ENCODE data around the gene NAALADL2.

NAALADL2 gene

DNA sequence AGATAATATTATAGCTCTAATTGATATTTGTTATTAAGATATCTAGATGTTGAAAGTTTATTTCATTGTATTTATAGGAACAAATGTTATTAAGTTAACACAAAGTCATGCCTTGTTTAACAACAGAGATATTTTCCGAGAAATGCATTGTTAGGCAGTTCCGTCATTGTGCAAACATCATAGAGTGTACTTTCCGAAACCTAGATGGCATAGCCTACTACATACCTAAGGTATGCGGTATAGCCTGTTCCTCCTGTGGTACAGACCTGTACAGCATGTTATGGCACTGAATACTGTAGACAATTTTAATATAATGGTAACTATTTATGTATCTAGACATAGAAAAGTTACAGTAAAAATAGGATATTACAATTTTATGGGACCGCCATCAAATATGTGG is 114.3 kb downstream of the NAALADL2 start:
- DNase-seq (ENCODE audit: low spot score), result no peak

- no peak for DNase-seq (ENCODE audit: low spot score)
These were observed 127.6 kb downstream of the NAALADL2 start for GRCh38 chr3:174986685-174987084.

DNA sequence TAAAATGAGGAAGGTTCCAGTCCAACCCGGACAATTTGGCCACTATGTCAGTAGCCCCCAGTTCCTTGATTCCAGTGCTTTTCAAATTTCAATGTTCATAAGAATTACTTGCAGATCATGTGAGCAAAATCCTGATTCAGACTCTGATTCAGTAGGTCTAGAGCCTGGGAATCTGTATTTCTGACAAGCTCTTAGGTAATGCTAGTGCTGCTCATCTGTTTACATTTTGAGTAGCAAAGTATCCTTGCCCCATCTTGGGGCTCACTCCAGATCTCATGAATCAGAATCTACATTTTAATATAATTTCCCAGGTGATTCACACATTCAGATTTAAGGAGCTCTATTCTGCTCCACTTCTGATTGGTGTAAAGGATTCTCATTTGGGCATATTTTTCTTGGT is 142.0 kb downstream of the NAALADL2 start:
- DNase-seq (ENCODE audit: low spot score), result no peak

- DNase-seq (ENCODE audit: low spot score), result peak; percentile 17
These were observed 143.6 kb downstream of the NAALADL2 start for GRCh38 chr3:175002732-175003143.

- no peak for DNase-seq (ENCODE audit: low spot score)
These were observed 144.5 kb downstream of the NAALADL2 start for GRCh38 chr3:175003590-175003989.

DNA sequence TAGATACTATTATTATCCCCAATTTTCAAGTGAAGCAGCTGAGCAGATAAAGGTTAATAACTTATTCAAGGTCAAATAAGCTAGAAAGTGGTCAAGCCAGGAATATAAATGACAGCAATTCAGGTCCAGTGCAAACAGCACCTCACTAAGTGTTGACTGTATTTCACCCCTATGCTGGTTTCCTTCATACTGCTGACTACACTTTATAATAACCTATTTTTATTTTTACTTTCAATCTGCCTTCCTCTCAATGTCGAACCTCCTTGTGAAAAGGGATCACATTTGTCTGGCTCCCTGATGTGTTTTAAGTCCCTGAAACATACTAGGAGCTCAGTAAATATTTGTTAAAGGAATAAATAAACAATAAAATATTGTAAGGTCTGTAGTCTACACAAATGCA is 146.1 kb downstream of the NAALADL2 start:
- no peak for DNase-seq (ENCODE audit: low spot score)

DNA sequence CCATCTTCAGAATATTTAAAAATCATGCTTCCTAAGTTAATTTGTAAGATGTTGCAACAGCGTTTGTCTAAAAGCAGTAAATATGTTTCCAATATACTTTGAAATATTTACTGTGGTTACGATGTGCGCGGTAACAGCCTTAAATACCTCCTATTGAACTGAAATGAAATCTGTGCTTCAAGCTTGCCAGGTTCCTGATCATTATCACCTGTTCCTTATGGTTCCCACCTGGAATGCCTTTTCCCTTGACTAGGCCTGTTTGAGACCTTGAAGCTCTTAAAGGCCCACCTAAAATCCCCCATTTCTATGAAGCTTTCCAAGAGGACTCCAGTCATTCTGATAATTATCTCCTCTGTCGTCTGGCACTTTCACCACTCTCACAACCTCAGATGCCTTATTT is 146.7 kb downstream of the NAALADL2 start:
- no peak for DNase-seq (ENCODE audit: low spot score)

DNA sequence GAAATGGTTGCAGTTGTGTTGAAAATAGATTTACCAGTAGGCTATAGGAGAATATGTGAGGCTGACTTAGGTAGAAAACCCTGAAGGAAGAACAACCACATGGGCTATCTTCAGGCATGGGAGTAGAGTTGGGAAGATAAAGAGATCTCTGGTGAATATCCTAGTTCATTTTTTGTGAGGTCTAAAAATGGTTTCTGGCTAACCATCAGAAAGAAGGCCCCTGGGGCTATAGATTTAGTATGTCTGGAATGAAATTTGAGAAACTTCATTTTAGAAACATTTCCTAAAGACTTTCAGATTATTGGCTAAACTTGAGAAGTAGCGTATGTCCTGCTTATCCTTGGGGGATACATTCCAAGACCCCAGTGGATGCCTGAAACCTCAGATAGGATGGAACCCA is 148.2 kb downstream of the NAALADL2 start:
- no peak for DNase-seq (ENCODE audit: low spot score)

- no peak for DNase-seq (ENCODE audit: low spot score)
These were observed 150.2 kb downstream of the NAALADL2 start for GRCh38 chr3:175009295-175009694.

- DNase-seq (ENCODE audit: low spot score), result no peak
These were observed 156.0 kb downstream of the NAALADL2 start for GRCh38 chr3:175015056-175015635.

DNA sequence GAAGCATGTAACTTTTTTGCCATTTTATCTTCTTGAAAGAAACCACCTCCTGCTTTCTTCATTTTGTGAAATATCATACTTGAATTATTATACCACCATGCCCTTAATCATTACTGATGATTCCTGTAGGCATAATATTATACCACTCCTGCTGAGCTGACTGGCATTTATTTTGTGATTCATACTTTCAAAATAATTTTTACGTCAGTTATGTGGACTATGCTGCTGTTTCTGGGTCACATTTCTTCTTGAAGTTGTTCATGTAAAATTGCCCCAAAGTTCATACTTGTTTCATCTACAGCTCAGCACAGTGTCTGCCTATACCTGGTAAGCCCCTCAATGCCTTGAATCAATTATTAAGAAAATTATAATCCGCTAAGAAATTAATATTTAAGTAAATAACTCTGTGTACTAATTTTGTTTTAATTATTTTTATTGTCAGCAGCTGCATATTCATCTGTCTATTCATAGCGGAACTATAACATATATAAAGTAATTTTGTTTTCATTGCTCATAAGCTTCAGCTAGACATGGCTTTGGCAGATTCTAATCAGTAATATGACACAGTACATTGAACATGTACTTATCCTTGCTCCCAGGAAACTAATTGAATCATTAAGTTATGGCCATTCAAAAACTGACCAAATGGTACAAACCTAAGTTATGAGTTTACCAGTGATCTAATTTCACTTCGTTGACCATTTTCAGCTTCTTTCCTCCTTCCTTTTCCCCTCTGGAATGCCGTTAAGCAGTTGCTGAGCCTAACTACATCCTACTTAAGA is 160.0 kb downstream of the NAALADL2 start:
- no peak for DNase-seq (ENCODE audit: low spot score)

- DNase-seq (ENCODE audit: low spot score), result no peak
These were observed 161.0 kb downstream of the NAALADL2 start for GRCh38 chr3:175020101-175020500.

- no peak for DNase-seq (ENCODE audit: low spot score)
These were observed 170.7 kb downstream of the NAALADL2 start for GRCh38 chr3:175029828-175030227.

DNA sequence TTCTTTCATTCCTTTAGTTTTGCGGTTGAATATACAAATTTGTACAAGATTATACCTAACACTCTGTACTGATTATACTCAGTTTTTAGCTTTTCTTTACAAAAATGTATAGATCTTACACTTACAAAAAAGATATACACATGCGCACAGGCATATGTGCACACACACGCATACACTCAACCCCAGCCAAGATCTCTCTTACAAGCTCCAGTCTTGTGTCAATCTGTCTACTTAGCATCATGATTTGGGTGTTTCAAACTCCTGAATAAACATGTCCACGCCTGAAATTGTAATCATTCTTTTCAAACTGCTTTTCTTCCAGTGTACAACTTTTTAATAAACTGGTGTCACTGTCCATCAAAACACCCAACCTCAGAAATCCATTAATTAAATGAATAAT is 180.7 kb downstream of the NAALADL2 start:
- no peak for DNase-seq (ENCODE audit: low spot score)

- no peak for DNase-seq (ENCODE audit: low spot score)
These were observed 182.2 kb downstream of the NAALADL2 start for GRCh38 chr3:175041369-175041768.

- DNase-seq (ENCODE audit: low spot score), result no peak
These were observed 187.5 kb downstream of the NAALADL2 start for GRCh38 chr3:175046601-175047000.

DNA sequence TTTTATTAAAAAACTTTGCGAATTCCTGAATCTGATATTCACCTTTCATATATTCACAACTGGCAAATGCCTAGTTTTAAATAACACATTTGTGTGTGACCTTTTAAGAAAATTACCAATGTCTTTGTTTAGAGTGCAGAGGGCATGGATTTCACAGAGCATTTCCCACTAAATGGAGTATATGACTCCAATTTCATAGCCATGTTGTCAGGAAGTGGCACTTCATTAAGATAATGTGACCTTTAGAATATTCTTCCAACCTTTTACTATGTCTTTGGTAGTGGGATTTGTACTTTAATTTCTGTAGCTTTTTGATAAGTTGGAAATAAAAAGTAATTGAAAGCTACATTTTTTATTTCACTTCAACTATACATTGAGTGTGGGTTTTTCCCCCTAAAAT is 188.7 kb downstream of the NAALADL2 start:
- DNase-seq (ENCODE audit: low spot score), result no peak

- no peak for DNase-seq (ENCODE audit: low spot score)
These were observed 198.3 kb downstream of the NAALADL2 start for GRCh38 chr3:175057401-175057800.

DNA sequence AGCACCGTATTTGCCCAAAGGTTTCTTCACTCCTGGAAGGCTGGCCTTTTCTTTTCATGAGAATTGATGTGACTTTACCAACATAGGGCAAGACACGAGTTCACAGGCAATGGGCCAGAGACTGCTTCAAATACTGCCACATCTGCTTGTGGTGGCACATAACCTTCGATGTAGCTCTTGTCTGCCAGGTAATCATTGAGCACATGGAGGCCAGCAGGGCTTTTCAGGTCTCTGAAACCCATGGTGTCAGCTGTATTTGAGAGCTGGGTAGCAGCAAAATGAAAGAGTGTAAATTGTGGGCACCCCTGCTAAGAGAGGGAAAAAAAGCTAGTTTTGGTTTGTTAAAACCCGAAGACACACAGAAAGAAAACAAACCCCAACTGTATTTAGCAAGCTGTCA is 200.7 kb downstream of the NAALADL2 start:
- DNase-seq (ENCODE audit: low spot score), result no peak

- DNase-seq (ENCODE audit: low spot score), result no peak
These were observed 206.4 kb downstream of the NAALADL2 start for GRCh38 chr3:175065497-175065896.

- DNase-seq (ENCODE audit: low spot score), result no peak
These were observed 207.7 kb downstream of the NAALADL2 start for GRCh38 chr3:175066617-175067415.

- DNase-seq (ENCODE audit: low spot score), result no peak
These were observed 209.5 kb downstream of the NAALADL2 start for GRCh38 chr3:175068587-175068986.

DNA sequence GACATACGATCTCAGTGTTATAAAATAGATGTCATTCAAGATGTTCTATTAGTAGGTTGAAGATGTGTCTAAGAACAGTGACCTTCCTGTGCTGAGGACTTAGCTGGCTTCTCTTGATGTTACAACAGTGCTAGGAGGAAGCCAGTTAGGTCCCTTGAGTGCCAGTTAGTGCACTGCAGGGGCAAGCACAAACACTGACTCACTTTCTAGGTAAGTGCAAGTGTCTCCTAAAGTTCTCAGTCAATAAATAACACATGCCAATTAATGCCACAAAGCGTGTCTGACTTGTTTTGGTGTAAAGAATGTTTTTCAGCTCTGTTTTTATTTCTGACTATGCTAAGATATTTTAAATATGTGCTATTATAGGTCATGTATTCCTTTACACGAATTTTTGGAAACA is 211.8 kb downstream of the NAALADL2 start:
- DNase-seq (ENCODE audit: low spot score), result no peak

Measured in RKO (cell line).